Measurements from ENCODE around the gene ZDHHC14.
"Not testable (repeated sequence)": the region's sequence is repeated elsewhere in the genome, so short reads cannot be mapped to it uniquely, and the experiment has no call there.

ZDHHC14 gene

GRCh38 chr6:157405986-157406385, 25.0 kb downstream of the ZDHHC14 start:
- Histone ChIP-seq H3K4me3 (ENCODE audit: low read length in 2 of 2) (no peak overlapping the region), H3K27ac (ENCODE audit: low read length) (no peak overlapping the region), H3K4me1 (ENCODE audit: control insufficient read depth, insufficient read depth, low read length) (peaks cover 2% of the 10 kb centered on the region), H3K27me3 (ENCODE audit: control insufficient read depth in 1 of 2, insufficient read depth in 2 of 2, low read length in 2 of 2) (no peaks in the 10 kb centered on the region), H3K9me3 (ENCODE audit: control insufficient read depth in 2 of 2, low read length in 2 of 2) (no peaks in the 10 kb centered on the region), H3K36me3 (ENCODE audit: control insufficient read depth in 2 of 2, insufficient read depth in 2 of 2, low read length in 2 of 2) (no peaks in the 10 kb centered on the region), H3K9ac (ENCODE audit: low read length in 2 of 2) (no peak overlapping the region)

GRCh38 chr6:157406661-157407060, 25.7 kb downstream of the ZDHHC14 start:
- Histone ChIP-seq H3K27ac (ENCODE audit: low read length) (no peak overlapping the region), H3K36me3 (ENCODE audit: control insufficient read depth in 2 of 2, insufficient read depth in 2 of 2, low read length in 2 of 2) (no peaks in the 10 kb centered on the region), H3K27me3 (ENCODE audit: control insufficient read depth in 1 of 2, insufficient read depth in 2 of 2, low read length in 2 of 2) (no peaks in the 10 kb centered on the region), H3K9ac (ENCODE audit: low read length in 2 of 2) (no peak overlapping the region), H3K9me3 (ENCODE audit: control insufficient read depth in 2 of 2, low read length in 2 of 2) (no peaks in the 10 kb centered on the region), H3K4me3 (ENCODE audit: low read length in 2 of 2) (no peak overlapping the region), H3K4me1 (ENCODE audit: control insufficient read depth, insufficient read depth, low read length) (peaks cover 2% of the 10 kb centered on the region)

GRCh38 chr6:157407646-157408045, 26.7 kb downstream of the ZDHHC14 start:
- H3K4me1 ChIP-seq (ENCODE audit: control insufficient read depth, insufficient read depth, low read length): peaks cover 2% of the 10 kb centered on the region
- no peaks in the 10 kb centered on the region for H3K9me3 ChIP-seq (ENCODE audit: control insufficient read depth in 2 of 2, low read length in 2 of 2)
- H3K36me3 ChIP-seq (ENCODE audit: control insufficient read depth in 2 of 2, insufficient read depth in 2 of 2, low read length in 2 of 2): no peaks in the 10 kb centered on the region

GRCh38 chr6:157408427-157408826, 27.4 kb downstream of the ZDHHC14 start:
- H3K36me3 ChIP-seq (ENCODE audit: control insufficient read depth in 2 of 2, insufficient read depth in 2 of 2, low read length in 2 of 2); H3K27me3 ChIP-seq (ENCODE audit: control insufficient read depth in 1 of 2, insufficient read depth in 2 of 2, low read length in 2 of 2); H3K9me3 ChIP-seq (ENCODE audit: control insufficient read depth in 2 of 2, low read length in 2 of 2); H3K9ac ChIP-seq (ENCODE audit: low read length in 2 of 2); H3K4me1 ChIP-seq (ENCODE audit: control insufficient read depth, insufficient read depth, low read length); H3K4me3 ChIP-seq (ENCODE audit: low read length in 2 of 2); H3K27ac ChIP-seq (ENCODE audit: low read length): not testable (repeated sequence)

More at GRCh38 chr6:157407646-157408045, 26.7 kb downstream of the ZDHHC14 start:
- H3K27me3 ChIP-seq (ENCODE audit: control insufficient read depth in 1 of 2, insufficient read depth in 2 of 2, low read length in 2 of 2): no peaks in the 10 kb centered on the region
- H3K4me3 ChIP-seq (ENCODE audit: low read length in 2 of 2): no peak overlapping the region
- H3K9ac ChIP-seq (ENCODE audit: low read length in 2 of 2): no peak overlapping the region
- H3K27ac ChIP-seq (ENCODE audit: low read length): no peak overlapping the region

GRCh38 chr6:157410045-157410444, 29.1 kb downstream of the ZDHHC14 start:
- peaks cover 2% of the 10 kb centered on the region for H3K4me1 ChIP-seq (ENCODE audit: control insufficient read depth, insufficient read depth, low read length)
- no peak overlapping the region for H3K27ac ChIP-seq (ENCODE audit: low read length)
- H3K27me3 ChIP-seq (ENCODE audit: control insufficient read depth in 1 of 2, insufficient read depth in 2 of 2, low read length in 2 of 2): no peaks in the 10 kb centered on the region
- no peaks in the 10 kb centered on the region for H3K36me3 ChIP-seq (ENCODE audit: control insufficient read depth in 2 of 2, insufficient read depth in 2 of 2, low read length in 2 of 2)
- no peak overlapping the region for H3K4me3 ChIP-seq (ENCODE audit: low read length in 2 of 2)
- H3K9ac ChIP-seq (ENCODE audit: low read length in 2 of 2): no peak overlapping the region
- no peaks in the 10 kb centered on the region for H3K9me3 ChIP-seq (ENCODE audit: control insufficient read depth in 2 of 2, low read length in 2 of 2)

- Histone ChIP-seq H3K27me3 (ENCODE audit: control insufficient read depth in 1 of 2, insufficient read depth in 2 of 2, low read length in 2 of 2) (no peaks in the 10 kb centered on the region), H3K27ac (ENCODE audit: low read length) (no peak overlapping the region), H3K36me3 (ENCODE audit: control insufficient read depth in 2 of 2, insufficient read depth in 2 of 2, low read length in 2 of 2) (no peaks in the 10 kb centered on the region)
These were observed 30.4 kb downstream of the ZDHHC14 start for GRCh38 chr6:157411368-157411767.

GRCh38 chr6:157412791-157413190, 31.8 kb downstream of the ZDHHC14 start:
- Histone ChIP-seq H3K9ac (ENCODE audit: low read length in 2 of 2) (no peak overlapping the region), H3K27me3 (ENCODE audit: control insufficient read depth in 1 of 2, insufficient read depth in 2 of 2, low read length in 2 of 2) (no peaks in the 10 kb centered on the region), H3K4me1 (ENCODE audit: control insufficient read depth, insufficient read depth, low read length) (no peaks in the 10 kb centered on the region), H3K4me3 (ENCODE audit: low read length in 2 of 2) (no peak overlapping the region), H3K36me3 (ENCODE audit: control insufficient read depth in 2 of 2, insufficient read depth in 2 of 2, low read length in 2 of 2) (no peaks in the 10 kb centered on the region), H3K9me3 (ENCODE audit: control insufficient read depth in 2 of 2, low read length in 2 of 2) (no peaks in the 10 kb centered on the region), H3K27ac (ENCODE audit: low read length) (no peak overlapping the region)

More at GRCh38 chr6:157411368-157411767, 30.4 kb downstream of the ZDHHC14 start:
- H3K9ac ChIP-seq (ENCODE audit: low read length in 2 of 2): no peak overlapping the region
- no peak overlapping the region for H3K4me3 ChIP-seq (ENCODE audit: low read length in 2 of 2)
- H3K9me3 ChIP-seq (ENCODE audit: control insufficient read depth in 2 of 2, low read length in 2 of 2): no peaks in the 10 kb centered on the region
- H3K4me1 ChIP-seq (ENCODE audit: control insufficient read depth, insufficient read depth, low read length): peaks cover 2% of the 10 kb centered on the region

GRCh38 chr6:157420497-157420896, 39.5 kb downstream of the ZDHHC14 start:
- Histone ChIP-seq H3K27ac (ENCODE audit: low read length) (no peak overlapping the region), H3K9ac (ENCODE audit: low read length in 2 of 2) (no peak overlapping the region), H3K4me3 (ENCODE audit: low read length in 2 of 2) (no peak overlapping the region), H3K9me3 (ENCODE audit: control insufficient read depth in 2 of 2, low read length in 2 of 2) (peaks cover 0 to 3% of the 10 kb centered on the region in 2 donors), H3K4me1 (ENCODE audit: control insufficient read depth, insufficient read depth, low read length) (no peaks in the 10 kb centered on the region), H3K27me3 (ENCODE audit: control insufficient read depth in 1 of 2, insufficient read depth in 2 of 2, low read length in 2 of 2) (no peaks in the 10 kb centered on the region), H3K36me3 (ENCODE audit: control insufficient read depth in 2 of 2, insufficient read depth in 2 of 2, low read length in 2 of 2) (no peaks in the 10 kb centered on the region)

- Histone ChIP-seq H3K9ac (ENCODE audit: low read length in 2 of 2) (no peak overlapping the region), H3K9me3 (ENCODE audit: control insufficient read depth in 2 of 2, low read length in 2 of 2) (peaks cover 0 to 2% of the 10 kb centered on the region in 2 donors), H3K27ac (ENCODE audit: low read length) (no peak overlapping the region), H3K4me1 (ENCODE audit: control insufficient read depth, insufficient read depth, low read length) (no peaks in the 10 kb centered on the region), H3K4me3 (ENCODE audit: low read length in 2 of 2) (no peak overlapping the region), H3K36me3 (ENCODE audit: control insufficient read depth in 2 of 2, insufficient read depth in 2 of 2, low read length in 2 of 2) (no peaks in the 10 kb centered on the region), H3K27me3 (ENCODE audit: control insufficient read depth in 1 of 2, insufficient read depth in 2 of 2, low read length in 2 of 2) (no peaks in the 10 kb centered on the region)
These were observed 43.6 kb downstream of the ZDHHC14 start for GRCh38 chr6:157424491-157425020.

- no peak overlapping the region for H3K9ac ChIP-seq (ENCODE audit: low read length in 2 of 2)
- peaks cover 2% of the 10 kb centered on the region for H3K4me1 ChIP-seq (ENCODE audit: control insufficient read depth, insufficient read depth, low read length)
- H3K9me3 ChIP-seq (ENCODE audit: control insufficient read depth in 2 of 2, low read length in 2 of 2): no peaks in the 10 kb centered on the region
- no peak overlapping the region for H3K27ac ChIP-seq (ENCODE audit: low read length)
- no peak overlapping the region for H3K4me3 ChIP-seq (ENCODE audit: low read length in 2 of 2)
- H3K36me3 ChIP-seq (ENCODE audit: control insufficient read depth in 2 of 2, insufficient read depth in 2 of 2, low read length in 2 of 2): no peaks in the 10 kb centered on the region
- no peaks in the 10 kb centered on the region for H3K27me3 ChIP-seq (ENCODE audit: control insufficient read depth in 1 of 2, insufficient read depth in 2 of 2, low read length in 2 of 2)
These were observed 47.0 kb downstream of the ZDHHC14 start for GRCh38 chr6:157427969-157428368.

GRCh38 chr6:157428427-157429202, 47.6 kb downstream of the ZDHHC14 start:
- Histone ChIP-seq H3K27ac (ENCODE audit: low read length) (no peak overlapping the region), H3K27me3 (ENCODE audit: control insufficient read depth in 1 of 2, insufficient read depth in 2 of 2, low read length in 2 of 2) (no peaks in the 10 kb centered on the region), H3K36me3 (ENCODE audit: control insufficient read depth in 2 of 2, insufficient read depth in 2 of 2, low read length in 2 of 2) (no peaks in the 10 kb centered on the region), H3K9me3 (ENCODE audit: control insufficient read depth in 2 of 2, low read length in 2 of 2) (no peaks in the 10 kb centered on the region), H3K4me1 (ENCODE audit: control insufficient read depth, insufficient read depth, low read length) (peaks cover 2% of the 10 kb centered on the region), H3K4me3 (ENCODE audit: low read length in 2 of 2) (no peak overlapping the region), H3K9ac (ENCODE audit: low read length in 2 of 2) (no peak overlapping the region)
